K562 (cell line): ENCODE data around the gene PDE1A. TPM values are rescaled to one million over a fixed set of nuclear protein-coding genes. Genes with fewer than 3 reads are reported as not detected.

Experiments
- ATAC-seq: fragments of 200-7000 bp; cut with Tn5 transposase; 3 replicates; pipeline ENCODE4 v1.9.1; 2020; ENCODE audit warnings: moderate library complexity
- BruUV-seq: library from RNA; stranded (reverse); fragments of 400-500 nt; replicated peaks from 2 replicates; lab custom pipeline; 2021; lab: Mats Ljungman, UMichigan
- CTCF ChIA-PET: fragments of 300-600 bp; formaldehyde crosslinking; extraction: SDS; loops from one replicate; lab custom pipeline; 2021; ENCODE audit warnings: low intra/inter-chr PET ratio; lab: Yijun Ruan, JAX
- POLR2A ChIA-PET: fragments of 300-600, 350-650 bp; sonication (Branson Sonifier 250); formaldehyde crosslinking; extraction: SDS; loops from one replicate; lab custom pipeline; 2021; ENCODE audit warnings: antibody characterized with exemption, inconsistent platforms; lab: Yijun Ruan, JAX
- DNase-seq, 4 experiments: peaks; one replicate each; pipeline versions ENCODE4 v3.0.0 to v3.0.0-alpha.2; 2011 to 2018; ENCODE audit warnings: low spot score in 3 of 4, mixed read lengths in 3 of 4; ENCODE audit errors: extremely low read depth in 1 of 4
- FAIRE-seq: peaks from 2 replicates; lab custom pipeline; 2011; peaks lifted over from hg19 to GRCh38; lab: Jason Lieb, UNC
- H2AFZ ChIP-seq: 2 replicates; pipeline ENCODE4 v1.6.0; 2011; ENCODE audit warnings: low read depth, low read length, control low read depth, inconsistent platforms
- H3K27ac ChIP-seq: fragments of 200-600 bp; 3 replicates; pipeline ENCODE4 v1.8.0; 2011; ENCODE audit warnings: low read depth, mild to moderate bottlenecking, control low read depth, inconsistent platforms, low read length, moderate library complexity, mixed read lengths; ENCODE audit errors: extremely low read depth
- H3K27me3 ChIP-seq, 2 experiments: fragments of 300-600 bp in 1 of 2; 2 replicates in 1 of 2; 3 replicates in 1 of 2; pipeline versions ENCODE4 v1.6.0 to v1.8.0; 2011; ENCODE audit warnings: inconsistent platforms in 2 of 2, low read length in 2 of 2, mild to moderate bottlenecking in 1 of 2, mixed read lengths in 1 of 2, moderate library complexity in 1 of 2; ENCODE audit not compliant: control insufficient read depth in 2 of 2, insufficient read depth in 2 of 2
- H3K36me3 ChIP-seq: fragments of 300-600 bp; 3 replicates; pipeline ENCODE4 v1.8.0; 2011; ENCODE audit warnings: mild to moderate bottlenecking, low read length, inconsistent platforms; ENCODE audit not compliant: control insufficient read depth, insufficient read depth
- H3K4me1 ChIP-seq, 2 experiments: fragments of 200-600 bp in 1 of 2; replicated peaks in 1 of 2; 2 replicates in 1 of 2; 3 replicates in 1 of 2; pipeline versions ENCODE4 v1.5.1 to v1.8.0; 2011; ENCODE audit warnings: inconsistent platforms in 2 of 2, low read length in 2 of 2, mild to moderate bottlenecking in 1 of 2, mixed read lengths in 1 of 2, moderate library complexity in 1 of 2; ENCODE audit not compliant: control insufficient read depth in 2 of 2, insufficient read depth in 2 of 2
- H3K4me2 ChIP-seq: 2 replicates; pipeline ENCODE4 v1.6.1; 2011; ENCODE audit warnings: low read length, control low read depth, inconsistent platforms, mixed read lengths; ENCODE audit not compliant: insufficient read depth
- H3K4me3 ChIP-seq: fragments of 200-600 bp; sonication (generic), shearing (Covaris generic); 2 replicates; pipeline ENCODE4 v1.5.1; 2016; ENCODE audit warnings: control low read depth, inconsistent platforms
- H3K79me2 ChIP-seq: fragments of 200-600 bp; 3 replicates; pipeline ENCODE4 v1.8.0; 2011; ENCODE audit warnings: low read length, inconsistent platforms; ENCODE audit not compliant: control insufficient read depth, insufficient read depth
- H3K9ac ChIP-seq, 2 experiments: 2 replicates each; pipeline versions ENCODE4 v1.6.0 to v1.6.1; 2011; ENCODE audit warnings: low read depth in 2 of 2, low read length in 2 of 2, control low read depth in 1 of 2, inconsistent platforms in 1 of 2, mild to moderate bottlenecking in 1 of 2, mixed read lengths in 1 of 2; ENCODE audit not compliant: insufficient read depth in 1 of 2
- H3K9me1 ChIP-seq: one replicate; pipeline ENCODE4 v1.6.0; 2011; ENCODE audit warnings: inconsistent platforms, mild to moderate bottlenecking, low read length, moderate library complexity; ENCODE audit not compliant: control insufficient read depth, insufficient read depth
- H3K9me3 ChIP-seq: replicated peaks from 2 replicates; pipeline ENCODE4 v1.5.1; 2011; ENCODE audit warnings: low read depth, low read length, inconsistent platforms; ENCODE audit not compliant: control insufficient read depth, insufficient read depth
- H4K20me1 ChIP-seq: replicated peaks from 2 replicates; pipeline ENCODE4 v1.6.1; 2011; ENCODE audit warnings: low read length, inconsistent platforms, mixed read lengths; ENCODE audit not compliant: control insufficient read depth, insufficient read depth
- ATF3 ChIP-seq, 2 experiments: fragments of 450-650 bp in 1 of 2; sonication (generic) in 1 of 2; formaldehyde crosslinking in 1 of 2; IDR thresholded peaks in 1 of 2; conservative IDR thresholded peaks in 1 of 2; 2 replicates each; pipeline versions ENCODE4 v1.6.1 to v1.8.1; 2016 to 2023; ENCODE audit warnings: mild to moderate bottlenecking in 2 of 2, moderate library complexity in 2 of 2, inconsistent platforms in 1 of 2, missing genetic modification reagents in 1 of 2
- BACH1 ChIP-seq: fragments of 200-800 bp; sonication (Bioruptor generic); IDR thresholded peaks from 2 replicates; pipeline ENCODE4 v1.6.1; 2016; ENCODE audit warnings: missing genetic modification characterization, missing compliant biosample characterization
- CBX2 ChIP-seq: fragments of 200-600 bp; sonication (generic); IDR thresholded peaks from one replicate; pipeline ENCODE4 v1.6.1; 2012; ENCODE audit warnings: mild to moderate bottlenecking, low read length, inconsistent platforms; ENCODE audit not compliant: insufficient read depth, poor library complexity, severe bottlenecking
- HDGF ChIP-seq: fragments of 450-650 bp; IDR thresholded peaks from 2 replicates; pipeline ENCODE4 v1.6.1; 2016
- HMGN3 ChIP-seq: IDR thresholded peaks from 2 replicates; pipeline ENCODE4 v1.6.1; 2011; ENCODE audit warnings: borderline replicate concordance, low read depth, mild to moderate bottlenecking, mixed read lengths, low read length; ENCODE audit not compliant: insufficient read length; ENCODE audit errors: extremely low read depth
- MAZ ChIP-seq, 2 experiments: fragments of 450-650 bp in 1 of 2; sonication (generic) in 1 of 2; formaldehyde crosslinking; IDR thresholded peaks in 1 of 2; conservative IDR thresholded peaks in 1 of 2; 2 replicates each; pipeline versions ENCODE4 v1.4.0 to v1.5.0; 2020; ENCODE audit warnings: mild to moderate bottlenecking in 1 of 2, missing genetic modification reagents in 1 of 2
- PHB ChIP-seq: fragments of 250-450 bp; sonication (Bioruptor Pico); IDR thresholded peaks from 2 replicates; pipeline ENCODE4 v1.5.0; 2021
- TCF15 ChIP-seq: fragments of 250-450 bp; sonication (Bioruptor Pico); IDR thresholded peaks from 2 replicates; pipeline ENCODE4 v1.8.0; 2022; ENCODE audit warnings: moderate library complexity, mild to moderate bottlenecking, inconsistent platforms
- TFAP4 ChIP-seq: sonication (generic); formaldehyde crosslinking; IDR thresholded peaks from 2 replicates; pipeline ENCODE4 v1.8.0; 2022; ENCODE audit warnings: missing genetic modification reagents, mild to moderate bottlenecking, moderate library complexity, borderline replicate concordance
- TRIM25 ChIP-seq: fragments of 450-650 bp; IDR thresholded peaks from 2 replicates; pipeline ENCODE4 v1.7.0; 2016; ENCODE audit warnings: borderline replicate concordance
- ZBTB12 ChIP-seq: fragments of 250-450 bp; sonication (Bioruptor Pico); IDR thresholded peaks from 2 replicates; pipeline ENCODE4 v1.4.0; 2020
- ZNF124 ChIP-seq: sonication (generic); formaldehyde crosslinking; IDR thresholded peaks from 2 replicates; pipeline ENCODE4 v1.8.1; 2022; ENCODE audit warnings: missing genetic modification reagents
- ZNF197 ChIP-seq: fragments of 200-800 bp; sonication (Bioruptor generic); IDR thresholded peaks from 2 replicates; pipeline ENCODE4 v1.6.1; 2016; ENCODE audit warnings: low read depth, missing genetic modification characterization, missing compliant biosample characterization
- ZNF239 ChIP-seq: fragments of 250-450 bp; sonication (Bioruptor Pico); IDR thresholded peaks from 2 replicates; pipeline ENCODE4 v1.4.0; 2020; ENCODE audit warnings: mild to moderate bottlenecking
- WGBS: fragments of 100-300 bp; shearing (Covaris generic); methylation state at CpG from one replicate; pipeline ENCODE4 v1.1.6; 2016; ENCODE audit warnings: low coverage, mixed read lengths; ENCODE audit not compliant: insufficient coverage; ENCODE audit errors: missing lambda C conversion rate; 5-methylcytosine and 5-hydroxymethylcytosine counted together
- in situ Hi-C: fragments of 300-500 bp; cut with MboI; formaldehyde crosslinking; loops from 4 replicates; pipeline ENCODE4 v1.15.0; 2018; ENCODE audit warnings: inconsistent platforms, mixed read lengths
- intact Hi-C: fragments of 100-400 bp; cut with micrococcal nuclease; formaldehyde crosslinking; loops from 2 replicates; pipeline ENCODE4 v1.14.2; 2022
- polyA plus RNA-seq, 8 experiments: library from polyadenylated mRNA; depleted of rRNA in 4 of 8; stranded (reverse) in 5 of 8; unstranded in 3 of 8; fragments of >200 nt; fragmentation: Nextera tagmentation in 2 of 8; fragmentation: Illumina TruSeq in 1 of 8; extraction: Ambion mirVana in 2 of 8; extraction: Trizol in 1 of 8; gene quantifications; 2 replicates each; pipeline versions ENCODE4 v1.2.1 to v1.2.3, GENCODE V29; 2011 to 2014; ENCODE audit warnings: inconsistent platforms in 1 of 8, missing spikeins in 1 of 8
- total RNA-seq, 7 experiments: library from RNA; depleted of rRNA in 6 of 7; stranded (reverse); fragments of >200 nt in 6 of 7; fragmentation: Illumina TruSeq in 2 of 7; extraction: Trizol in 2 of 7; gene quantifications; 2 replicates each; pipeline versions ENCODE4 v1.2.1 to v1.2.3, GENCODE V29; 2011 to 2021; ENCODE audit warnings: low replicate concordance in 1 of 7

The PDE1A gene
- total and polyA plus RNA-seq, 9 of the 15 experiments (the other 6 are each of a cell fraction or from before 2014, with no cell fraction given), result 0.14 to 0.91 (median 0.32) TPM

- ATAC-seq (no peak), DNase-seq (no peak), FAIRE-seq (no peak)
- no peaks in the 10 kb centered on the region for H4K20me1 ChIP-seq
- no peak overlapping the region for H2AFZ ChIP-seq
- no peaks in the 10 kb centered on the region for H3K9me3 ChIP-seq
- WGBS, result 0% methylated on average over 3 of the region's 3 CpGs
- no peak overlapping the region for H3K27ac ChIP-seq
- H3K4me2 ChIP-seq, result no peak overlapping the region
- no peak overlapping the region for H3K4me3 ChIP-seq
- intact Hi-C loops (no loop called here), in situ Hi-C loops (no loop called here)
- no TSS peak for BruUV-seq
- H3K36me3 ChIP-seq, result no peaks in the 10 kb centered on the region
- CTCF ChIA-PET, result no interaction called here
- POLR2A ChIA-PET, result no interaction called here
- H3K9me1 ChIP-seq, result no peaks in the 10 kb centered on the region
- no peak overlapping the region for H3K9ac ChIP-seq
- no peaks in the 10 kb centered on the region for H3K79me2 ChIP-seq
- H3K4me1 ChIP-seq, result no peaks in the 10 kb centered on the region
- no peaks in the 10 kb centered on the region for H3K27me3 ChIP-seq
- TF ChIP-seq ZNF197 (CRISPR knock-in tag), result no peak
- TF ChIP-seq HDGF, result no peak
- no peak for TF ChIP-seq CBX2
- no peak for TF ChIP-seq MAZ (CRISPR knock-in tag; conservative IDR thresholded peaks at IDR 0.05 in 1 of 2, IDR thresholded peaks at IDR 0.05 in 1 of 2)
- TF ChIP-seq ATF3 (IDR thresholded peaks at IDR 0.05), result no peak
- TF ChIP-seq ATF3 (CRISPR knock-in tag; conservative IDR thresholded peaks at IDR 0.05), result no peak
- no peak for TF ChIP-seq ZNF124 (CRISPR knock-in tag)
- TF ChIP-seq TFAP4 (CRISPR knock-in tag), result no peak
- TF ChIP-seq BACH1 (tag), result no peak
- TF ChIP-seq ZBTB12 (CRISPR knock-in tag), result no peak
- TF ChIP-seq TCF15 (CRISPR knock-in tag), result no peak
- TF ChIP-seq ZNF239 (CRISPR knock-in tag), result no peak
- TF ChIP-seq TRIM25, result no peak
- no peak for TF ChIP-seq PHB (CRISPR knock-in tag)
- no peak for TF ChIP-seq HMGN3
These were observed 256.5 kb downstream of the PDE1A start for GRCh38 chr2:182170341-182170740.
